NK-92 treated with Interleukin-12 subunit alpha and Interleukin-12 subunit beta, amount 100 ng/mL, for 24 hours (cell line): ENCODE data around the gene ARHGAP6.
"Not testable (repeated sequence)": the region's sequence is repeated elsewhere in the genome, so short reads cannot be mapped to it uniquely, and the experiment has no call there.

Experiments
- DNase-seq: peaks from one replicate; lab custom pipeline; 2025; lab: John Stamatoyannopoulos, UW

The ARHGAP6 gene

GRCh38 chrX:11397680-11398079 is 268.0 kb downstream of the ARHGAP6 start:
- no peak for DNase-seq

GRCh38 chrX:11395859-11396258 is 269.9 kb downstream of the ARHGAP6 start:
- DNase-seq: no peak

GRCh38 chrX:11393949-11394654 is 271.6 kb downstream of the ARHGAP6 start:
- no peak for DNase-seq

GRCh38 chrX:11386812-11387211 is 278.9 kb downstream of the ARHGAP6 start:
- DNase-seq: no peak

GRCh38 chrX:11386001-11386523 is 279.7 kb downstream of the ARHGAP6 start:
- DNase-seq: no peak

- no peak for DNase-seq
Measured at GRCh38 chrX:11382930-11383329, 282.8 kb downstream of the ARHGAP6 start.

- DNase-seq: no peak
Measured at GRCh38 chrX:11381464-11381863, 284.3 kb downstream of the ARHGAP6 start.

- DNase-seq: no peak
Measured at GRCh38 chrX:11380187-11380844, 285.4 kb downstream of the ARHGAP6 start.

- no peak for DNase-seq
Measured at GRCh38 chrX:11376163-11376562, 289.6 kb downstream of the ARHGAP6 start.

GRCh38 chrX:11375614-11376119 is 290.1 kb downstream of the ARHGAP6 start:
- DNase-seq: no peak

- DNase-seq: no peak
Measured at GRCh38 chrX:11374570-11374969, 291.1 kb downstream of the ARHGAP6 start.

- DNase-seq: no peak
Measured at GRCh38 chrX:11371106-11371505, 294.6 kb downstream of the ARHGAP6 start.

- no peak for DNase-seq
Measured at GRCh38 chrX:11367609-11368430, 297.9 kb downstream of the ARHGAP6 start.

- no peak for DNase-seq
Measured at GRCh38 chrX:11366998-11367595, 298.6 kb downstream of the ARHGAP6 start.

- DNase-seq: no peak
Measured at GRCh38 chrX:11365426-11365825, 300.3 kb downstream of the ARHGAP6 start.

- DNase-seq: no peak
Measured at GRCh38 chrX:11364835-11365234, 300.9 kb downstream of the ARHGAP6 start.

GRCh38 chrX:11363825-11364224 is 301.9 kb downstream of the ARHGAP6 start:
- not testable (repeated sequence) for DNase-seq

GRCh38 chrX:11363069-11363594 is 302.6 kb downstream of the ARHGAP6 start:
- DNase-seq: no peak

GRCh38 chrX:11361666-11362065 is 304.1 kb downstream of the ARHGAP6 start:
- not testable (repeated sequence) for DNase-seq

GRCh38 chrX:11355944-11356343 is 309.8 kb downstream of the ARHGAP6 start:
- DNase-seq: not testable (repeated sequence)

- no peak for DNase-seq
Measured at GRCh38 chrX:11355259-11355909, 310.3 kb downstream of the ARHGAP6 start.
